ENCODE results near the gene B4GALT6.
A peak's percentile ranks its signal among the peaks of the same experiment; 100 is the strongest.

The B4GALT6 gene

DNA sequence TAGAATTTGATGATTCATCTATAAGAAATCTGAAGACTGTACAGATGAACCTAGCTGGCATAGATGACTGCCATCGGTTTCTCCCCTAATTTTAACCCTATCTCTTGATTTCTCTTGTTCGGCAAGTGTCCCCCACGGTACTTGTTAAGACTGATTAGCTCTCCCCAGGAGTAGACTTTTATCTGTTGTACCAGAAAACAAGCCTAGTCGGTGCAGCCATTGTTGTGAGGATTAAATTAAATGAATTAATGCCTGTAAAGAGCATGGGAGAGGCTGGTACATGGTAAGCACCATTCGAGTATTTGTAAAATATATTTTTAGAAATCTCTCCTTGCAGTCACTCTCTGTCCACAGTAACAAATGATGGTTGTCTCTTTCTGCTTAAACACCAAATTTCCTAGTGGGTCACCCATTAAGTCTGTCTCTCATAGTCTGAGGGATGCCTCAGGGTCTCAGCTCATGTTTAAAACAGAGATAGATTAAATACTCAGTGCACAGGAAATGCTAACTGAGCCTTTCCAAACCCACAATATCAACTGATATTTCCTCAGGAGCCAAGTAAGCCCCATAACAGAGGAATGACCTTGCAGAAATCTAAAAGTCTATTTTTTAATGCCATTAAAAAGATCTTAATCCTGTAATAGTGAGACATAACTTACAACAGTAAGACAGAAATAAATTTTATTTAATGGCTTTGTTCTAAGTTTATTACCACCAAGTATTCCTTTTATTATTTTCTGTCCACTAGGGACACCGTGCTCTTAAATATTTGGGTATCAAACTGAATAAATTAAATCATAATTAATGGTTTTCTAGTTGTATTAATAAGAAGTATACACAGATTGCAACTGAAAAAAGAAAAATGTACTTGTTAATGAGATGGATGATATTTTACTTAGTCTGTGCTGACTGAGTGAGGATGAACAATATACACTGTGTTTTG is 2.9 kb upstream of the B4GALT6 start:
- DNase-seq (ENCODE audit: extremely low read depth, low read depth), result no peak
- TF ChIP-seq, protein P1, sequence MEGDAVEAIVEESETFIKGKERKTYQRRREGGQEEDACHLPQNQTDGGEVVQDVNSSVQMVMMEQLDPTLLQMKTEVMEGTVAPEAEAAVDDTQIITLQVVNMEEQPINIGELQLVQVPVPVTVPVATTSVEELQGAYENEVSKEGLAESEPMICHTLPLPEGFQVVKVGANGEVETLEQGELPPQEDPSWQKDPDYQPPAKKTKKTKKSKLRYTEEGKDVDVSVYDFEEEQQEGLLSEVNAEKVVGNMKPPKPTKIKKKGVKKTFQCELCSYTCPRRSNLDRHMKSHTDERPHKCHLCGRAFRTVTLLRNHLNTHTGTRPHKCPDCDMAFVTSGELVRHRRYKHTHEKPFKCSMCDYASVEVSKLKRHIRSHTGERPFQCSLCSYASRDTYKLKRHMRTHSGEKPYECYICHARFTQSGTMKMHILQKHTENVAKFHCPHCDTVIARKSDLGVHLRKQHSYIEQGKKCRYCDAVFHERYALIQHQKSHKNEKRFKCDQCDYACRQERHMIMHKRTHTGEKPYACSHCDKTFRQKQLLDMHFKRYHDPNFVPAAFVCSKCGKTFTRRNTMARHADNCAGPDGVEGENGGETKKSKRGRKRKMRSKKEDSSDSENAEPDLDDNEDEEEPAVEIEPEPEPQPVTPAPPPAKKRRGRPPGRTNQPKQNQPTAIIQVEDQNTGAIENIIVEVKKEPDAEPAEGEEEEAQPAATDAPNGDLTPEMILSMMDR (IDR thresholded peaks at IDR 0.05; ENCODE audit: low read depth, low read length), result no peak

DNA sequence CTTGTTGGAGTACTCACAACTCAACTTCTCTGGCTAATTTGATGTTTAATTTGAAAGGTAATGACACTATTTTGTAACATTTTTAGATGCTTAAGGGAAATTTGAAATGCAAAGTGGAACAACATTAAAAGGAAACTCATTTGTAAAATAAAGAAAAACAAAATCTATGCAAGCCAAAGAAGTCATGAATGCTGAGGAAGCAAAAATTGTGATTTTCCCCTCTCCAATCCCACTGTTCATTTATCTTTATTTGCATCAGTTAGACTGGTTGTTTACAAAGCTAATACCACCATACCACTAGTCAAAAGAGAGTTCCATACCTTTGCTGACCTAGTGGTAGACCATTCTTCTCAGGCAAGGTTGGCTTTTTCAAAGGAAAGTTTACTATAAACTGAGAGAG is 2.2 kb upstream of the B4GALT6 start:
- TF ChIP-seq, protein P1 (IDR thresholded peaks at IDR 0.05; ENCODE audit: low read depth, low read length), result no peak
- DNase-seq (ENCODE audit: extremely low read depth, low read depth), result no peak

DNA sequence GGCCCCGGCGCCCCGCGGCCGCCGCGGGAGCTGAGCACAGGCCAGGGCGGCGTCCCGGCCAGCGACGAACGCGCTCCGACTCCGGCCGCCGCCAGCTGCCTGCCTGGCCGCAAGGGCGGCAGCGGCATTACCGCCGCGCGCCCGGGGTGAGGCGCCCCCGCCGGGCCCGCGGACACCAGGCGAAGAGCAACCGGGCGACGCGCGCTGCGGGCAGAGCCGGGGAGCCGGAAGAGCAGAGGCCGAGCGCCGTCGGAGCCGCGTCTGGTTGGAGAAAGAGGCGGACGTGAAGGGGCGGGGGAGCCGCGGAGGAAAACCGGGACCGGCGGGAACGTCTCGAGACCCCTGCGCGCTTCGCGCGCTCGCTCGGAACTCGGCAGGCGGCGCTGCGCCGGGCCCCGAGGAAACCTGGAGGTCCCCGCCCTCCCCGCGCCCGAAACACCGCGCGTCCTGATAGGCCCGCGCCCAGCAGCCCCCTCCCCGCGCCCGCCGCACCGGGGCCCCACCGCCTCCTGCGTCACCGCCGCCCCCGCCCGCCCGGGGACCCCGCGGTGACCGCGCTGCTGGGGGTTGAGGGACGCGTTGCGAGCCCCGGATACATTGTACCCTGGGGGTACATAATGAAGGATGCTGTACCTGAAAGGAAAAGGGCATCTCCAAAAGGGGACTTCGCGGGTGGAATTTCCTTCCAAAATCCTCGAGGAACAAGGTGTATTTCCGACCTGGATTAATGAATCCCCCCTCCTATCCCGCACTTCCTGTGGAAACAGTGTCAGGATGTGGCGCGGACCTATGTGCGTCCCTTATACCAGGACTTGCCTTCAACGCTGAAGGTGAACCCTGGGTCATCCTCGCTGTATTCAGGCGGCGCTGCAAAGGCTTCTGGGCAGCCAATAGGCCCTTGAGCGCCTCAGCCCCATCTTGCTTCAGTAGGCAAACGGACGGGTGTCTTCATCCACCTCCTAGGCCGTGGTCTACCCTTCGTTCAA is 1.0 kb upstream of the B4GALT6 start:
- TF ChIP-seq, protein P1 (IDR thresholded peaks at IDR 0.05; ENCODE audit: low read depth, low read length), result peak; percentile 16
- DNase-seq (ENCODE audit: extremely low read depth, low read depth), result peak; percentile 10

DNA sequence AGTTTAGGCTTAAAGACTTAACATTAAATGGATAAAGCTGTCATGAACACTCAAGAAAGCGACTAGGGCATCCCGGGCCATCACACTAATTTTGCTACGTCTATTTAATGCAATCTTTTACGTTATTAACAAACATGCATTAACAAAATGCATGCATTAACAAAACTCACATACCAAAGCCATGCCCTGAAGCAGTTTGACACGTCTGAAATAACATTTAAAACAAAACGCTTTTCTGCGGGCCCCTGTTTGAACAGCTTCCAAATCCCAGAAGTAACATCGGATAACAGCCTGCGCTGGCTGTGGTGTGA is 458 bp downstream of the B4GALT6 start:
- TF ChIP-seq, protein P1 (IDR thresholded peaks at IDR 0.05; ENCODE audit: low read depth, low read length), result no peak
- DNase-seq (ENCODE audit: extremely low read depth, low read depth), result no peak

DNA sequence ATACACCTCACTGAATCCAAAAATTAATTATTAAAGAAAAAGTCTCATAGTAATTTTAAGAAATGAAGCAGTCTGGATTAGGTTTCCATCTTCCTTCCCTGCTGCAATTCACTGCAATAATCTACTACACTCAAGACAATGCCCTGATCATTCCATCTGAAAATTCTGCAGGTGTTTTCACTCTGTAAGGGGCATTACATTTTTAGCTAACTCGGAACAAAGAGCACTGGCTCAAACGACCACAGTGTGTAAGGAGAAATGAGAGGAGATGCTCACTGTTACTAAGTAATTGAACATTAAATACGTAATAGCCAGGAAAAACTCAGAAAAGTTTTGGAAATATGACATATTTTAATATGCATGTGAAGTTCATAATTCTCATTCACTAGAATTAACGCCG is 1.3 kb downstream of the B4GALT6 start:
- no peak for DNase-seq (ENCODE audit: extremely low read depth, low read depth)
- TF ChIP-seq, protein P1 (IDR thresholded peaks at IDR 0.05; ENCODE audit: low read depth, low read length), result no peak

DNA sequence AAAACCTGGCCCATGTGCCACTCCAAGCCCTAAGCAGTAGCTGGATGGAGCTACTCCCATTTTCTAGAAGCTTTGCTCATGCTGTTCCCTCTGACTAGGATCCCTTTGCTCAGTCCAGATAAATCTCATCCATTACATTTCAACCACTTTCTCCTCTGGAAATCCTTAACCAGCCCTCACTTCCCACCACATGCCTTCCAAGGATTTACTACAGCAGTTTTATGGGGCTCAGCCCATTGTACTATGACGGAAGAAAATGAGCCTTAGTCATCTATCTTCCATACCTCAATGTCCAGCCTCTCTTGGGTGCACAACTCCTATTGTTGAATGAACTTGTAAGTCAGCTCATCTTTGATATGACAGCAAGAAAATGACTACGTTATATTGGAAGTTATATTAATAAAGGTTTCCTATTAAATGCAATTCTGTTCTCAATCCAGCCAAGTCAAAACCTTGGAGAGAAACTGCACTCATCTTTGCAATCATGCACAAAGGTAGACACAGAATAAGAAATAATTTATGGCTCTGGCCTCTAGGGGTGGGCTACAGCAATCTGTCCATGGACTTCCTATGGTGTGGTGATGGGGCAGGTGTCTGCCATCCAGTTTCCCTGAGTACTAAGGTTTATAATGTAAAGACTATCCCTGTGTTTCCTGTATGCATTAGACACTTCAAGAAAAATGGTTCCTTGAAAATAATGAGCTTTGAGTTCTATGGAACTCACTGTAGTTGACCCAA is 3.4 kb downstream of the B4GALT6 start:
- no peak for DNase-seq (ENCODE audit: extremely low read depth, low read depth)
- TF ChIP-seq, protein P1 (IDR thresholded peaks at IDR 0.05; ENCODE audit: low read depth, low read length), result peak; percentile 23
